Astrocyte (in vitro differentiated cells and primary cell): ENCODE results near the gene BICD1. TPM values are rescaled to one million over a fixed set of nuclear protein-coding genes. Genes with fewer than 3 reads are reported as not detected.
A peak's percentile ranks its signal among the peaks of the same experiment; 100 is the strongest.

Source experiments
- DNase-seq: peaks from one replicate; pipeline ENCODE4 v3.0.0-alpha.2; 2010; ENCODE audit warnings: low read depth
- FAIRE-seq: peaks from 2 replicates; lab custom pipeline; 2011; peaks lifted over from hg19 to GRCh38; lab: Jason Lieb, UNC
- H2AFZ ChIP-seq: 2 replicates; pipeline ENCODE4 v1.6.0; 2012; ENCODE audit warnings: low read depth, low read length, inconsistent platforms
- H3K27ac ChIP-seq: 2 replicates; pipeline ENCODE4 v1.5.1; 2011; ENCODE audit warnings: low read depth, low read length, inconsistent platforms
- H3K27me3 ChIP-seq: 2 replicates; pipeline ENCODE4 v1.6.0; 2011; ENCODE audit warnings: low read length, inconsistent platforms; ENCODE audit not compliant: insufficient read depth
- H3K36me3 ChIP-seq: 2 replicates; pipeline ENCODE4 v1.5.1; 2011; ENCODE audit warnings: low read length, inconsistent platforms; ENCODE audit not compliant: insufficient read depth
- H3K4me1 ChIP-seq: 2 replicates; pipeline ENCODE4 v1.5.1; 2011; ENCODE audit warnings: low read length, inconsistent platforms; ENCODE audit not compliant: insufficient read depth
- H3K4me2 ChIP-seq: 2 replicates; pipeline ENCODE4 v1.6.0; 2012; ENCODE audit warnings: low read length, inconsistent platforms
- H3K4me3 ChIP-seq: 2 replicates; pipeline ENCODE4 v1.5.1; 2011; ENCODE audit warnings: low read depth, mild to moderate bottlenecking, low read length, inconsistent platforms; ENCODE audit not compliant: insufficient read depth
- H3K79me2 ChIP-seq: 2 replicates; pipeline ENCODE4 v1.6.0; 2012; ENCODE audit warnings: mild to moderate bottlenecking, low read length, inconsistent platforms; ENCODE audit not compliant: insufficient read depth
- H3K9ac ChIP-seq: 2 replicates; pipeline ENCODE4 v1.6.0; 2012; ENCODE audit warnings: mild to moderate bottlenecking, low read length, inconsistent platforms
- H3K9me3 ChIP-seq: 2 replicates; pipeline ENCODE4 v1.5.1; 2012; ENCODE audit warnings: low read depth, mild to moderate bottlenecking, low read length, inconsistent platforms; ENCODE audit not compliant: insufficient read depth
- H4K20me1 ChIP-seq: 2 replicates; pipeline ENCODE4 v1.6.0; 2012; ENCODE audit warnings: low read length, inconsistent platforms; ENCODE audit not compliant: insufficient read depth
- H3K27ac Mint-ChIP-seq: one replicate; pipeline ENCODE4 v1.8.0; 2021; ENCODE audit warnings: mild to moderate bottlenecking, mixed read lengths; ENCODE audit not compliant: unreplicated experiment
- H3K27me3 Mint-ChIP-seq: one replicate; pipeline ENCODE4 v1.8.0; 2021; ENCODE audit warnings: low read depth, mixed read lengths; ENCODE audit not compliant: unreplicated experiment
- H3K36me3 Mint-ChIP-seq: one replicate; pipeline ENCODE4 v1.8.0; 2021; ENCODE audit warnings: low read depth, mixed read lengths; ENCODE audit not compliant: unreplicated experiment
- H3K4me1 Mint-ChIP-seq: one replicate; pipeline ENCODE4 v1.8.0; 2021; ENCODE audit warnings: low read depth, mixed read lengths; ENCODE audit not compliant: unreplicated experiment
- H3K4me3 Mint-ChIP-seq: one replicate; pipeline ENCODE4 v1.8.0; 2021; ENCODE audit warnings: mild to moderate bottlenecking, moderate library complexity, mixed read lengths; ENCODE audit not compliant: unreplicated experiment
- H3K9me3 Mint-ChIP-seq: one replicate; pipeline ENCODE4 v1.8.0; 2021; ENCODE audit warnings: mild to moderate bottlenecking, mixed read lengths; ENCODE audit not compliant: unreplicated experiment
- CTCF ChIP-seq: IDR thresholded peaks from 2 replicates; pipeline ENCODE4 v1.5.1; 2011; ENCODE audit warnings: low read depth, mild to moderate bottlenecking, inconsistent platforms, low read length, moderate library complexity; ENCODE audit not compliant: insufficient read depth
- EZH2 ChIP-seq: IDR thresholded peaks from 2 replicates; pipeline ENCODE4 v1.6.1; 2012; ENCODE audit warnings: mild to moderate bottlenecking, low read length, inconsistent platforms; ENCODE audit not compliant: insufficient read depth
- total RNA-seq: library from RNA; stranded (reverse); gene quantifications from 2 replicates; pipeline ENCODE4 v1.2.1, GENCODE V29; 2021

Gene BICD1
- total RNA-seq, 1 donor from 2014 or later = 28.7 TPM

GRCh38 chr12:32191445-32191844 is 84.8 kb downstream of the BICD1 start:
- FAIRE-seq = no peak
- peaks cover 10% of the 10 kb centered on the region for H3K9me3 Mint-ChIP-seq
- Histone ChIP-seq H3K9ac (no peak overlapping the region), H3K4me1 (no peaks in the 10 kb centered on the region), H4K20me1 (no peaks in the 10 kb centered on the region), H3K9me3 (no peaks in the 10 kb centered on the region), H3K27ac (no peak overlapping the region), H3K36me3 (peaks cover 3% of the 10 kb centered on the region), H3K79me2 (peaks cover 20% of the 10 kb centered on the region), H3K27me3 (no peaks in the 10 kb centered on the region), H3K4me3 (no peak overlapping the region), H3K4me2 (no peak overlapping the region), H2AFZ (no peak overlapping the region)
- TF ChIP-seq CTCF (no peak), EZH2 (no peak)
- DNase-seq = no peak
- H3K4me3 Mint-ChIP-seq = no peak overlapping the region
- H3K36me3 Mint-ChIP-seq = peaks cover 18% of the 10 kb centered on the region
- no peaks in the 10 kb centered on the region for H3K4me1 Mint-ChIP-seq
- H3K27ac Mint-ChIP-seq = no peak overlapping the region
- H3K27me3 Mint-ChIP-seq = no peaks in the 10 kb centered on the region

- Histone ChIP-seq H3K9me3 (no peaks in the 10 kb centered on the region), H3K79me2 (peaks cover 8% of the 10 kb centered on the region), H3K4me2 (no peak overlapping the region), H3K9ac (no peak overlapping the region), H3K36me3 (peaks cover 3% of the 10 kb centered on the region), H4K20me1 (no peaks in the 10 kb centered on the region), H3K27ac (no peak overlapping the region), H2AFZ (no peak overlapping the region), H3K27me3 (no peaks in the 10 kb centered on the region), H3K4me3 (no peak overlapping the region), H3K4me1 (peaks cover 6% of the 10 kb centered on the region)
- H3K4me3 Mint-ChIP-seq = no peak overlapping the region
- peak; percentile 9 for FAIRE-seq
- peaks cover 11% of the 10 kb centered on the region for H3K9me3 Mint-ChIP-seq
- H3K36me3 Mint-ChIP-seq = peaks cover 14% of the 10 kb centered on the region
- peaks cover 5% of the 10 kb centered on the region for H3K4me1 Mint-ChIP-seq
- no peak for DNase-seq
- H3K27me3 Mint-ChIP-seq = no peaks in the 10 kb centered on the region
- H3K27ac Mint-ChIP-seq = no peak overlapping the region
- TF ChIP-seq EZH2 = no peak
- TF ChIP-seq CTCF = no peak
These were observed 89.9 kb downstream of the BICD1 start for GRCh38 chr12:32196250-32197198.

- no peak for TF ChIP-seq CTCF
- FAIRE-seq = no peak
- no peaks in the 10 kb centered on the region for H3K9me3 ChIP-seq
- H3K79me2 ChIP-seq = peaks cover 13% of the 10 kb centered on the region
- Mint-ChIP-seq H3K27me3 (no peaks in the 10 kb centered on the region), H3K4me3 (no peak overlapping the region), H3K9me3 (peaks cover 11% of the 10 kb centered on the region), H3K27ac (no peak overlapping the region), H3K4me1 (peaks cover 5% of the 10 kb centered on the region), H3K36me3 (peaks cover 14% of the 10 kb centered on the region)
- peaks cover 5% of the 10 kb centered on the region for H4K20me1 ChIP-seq
- DNase-seq = no peak
- no peak overlapping the region for H3K4me2 ChIP-seq
- H2AFZ ChIP-seq = no peak overlapping the region
- no peaks in the 10 kb centered on the region for H3K27me3 ChIP-seq
- H3K27ac ChIP-seq = no peak overlapping the region
- no peak overlapping the region for H3K4me3 ChIP-seq
- peaks cover 6% of the 10 kb centered on the region for H3K4me1 ChIP-seq
- no peak overlapping the region for H3K9ac ChIP-seq
- H3K36me3 ChIP-seq = peaks cover 3% of the 10 kb centered on the region
These were observed 90.8 kb downstream of the BICD1 start for GRCh38 chr12:32197421-32197820.
